Upper lobe of right lung (tissue), 1 donor: ENCODE results near the gene PRKRIP1. TPM values are rescaled to one million over a fixed set of nuclear protein-coding genes. Genes with fewer than 3 reads are reported as not detected.

Experiments used
- ATAC-seq: fragments of 200-7000 bp; cut with Tn5 transposase; one replicate; pipeline ENCODE4 v1.9.1; 2020; ENCODE audit warnings: mild to moderate bottlenecking, moderate library complexity
- DNase-seq: peaks from one replicate; pipeline ENCODE4 v3.0.0-alpha.2; 2020
- H3K27ac ChIP-seq: fragments of 200-600 bp; one replicate; pipeline ENCODE4 v1.8.0; 2022
- H3K27me3 ChIP-seq: fragments of 200-600 bp; one replicate; pipeline ENCODE4 v1.8.0; 2022; ENCODE audit warnings: mild to moderate bottlenecking
- H3K36me3 ChIP-seq: fragments of 200-600 bp; one replicate; pipeline ENCODE4 v1.8.0; 2022
- H3K4me1 ChIP-seq: fragments of 200-600 bp; one replicate; pipeline ENCODE4 v1.8.0; 2022
- H3K4me3 ChIP-seq: fragments of 200-600 bp; one replicate; pipeline ENCODE4 v1.8.0; 2022; ENCODE audit warnings: mild to moderate bottlenecking
- H3K9me3 ChIP-seq: fragments of 200-600 bp; one replicate; pipeline ENCODE4 v1.8.0; 2022
- CTCF ChIP-seq: fragments of 200-600 bp; IDR thresholded peaks from one replicate; pipeline ENCODE4 v1.8.0; 2022; ENCODE audit warnings: antibody characterized with exemption
- intact Hi-C: fragments of 100-400 bp; cut with DNase I; formaldehyde crosslinking; loops from one replicate; pipeline ENCODE4 v1.11.0; 2022
- total RNA-seq: library from RNA; stranded (reverse); fragmentation: NEBNext Ultra II Directional; extraction: Animal tissue kit (Norgen Biotek cat#: 25700); gene quantifications from one replicate; pipeline ENCODE4 v1.2.1, GENCODE V29; 2021
- donor health status: DM: no; HTN: yes; CAD: no; lungs with severe emphysema.

Gene PRKRIP1
- total RNA-seq, 1 donor from 2014 or later: 21.9 TPM

GRCh38 chr7:102410918-102411317 is 14.8 kb downstream of the PRKRIP1 start:
- ATAC-seq (no peak), DNase-seq (no peak)
- Histone ChIP-seq H3K4me1 (no peaks in the 10 kb centered on the region), H3K36me3 (peaks cover 91% of the 10 kb centered on the region), H3K27me3 (no peaks in the 10 kb centered on the region), H3K4me3 (no peak overlapping the region), H3K27ac (no peak overlapping the region), H3K9me3 (no peaks in the 10 kb centered on the region)
- TF ChIP-seq CTCF: no peak
- intact Hi-C loops: loop anchor here (10.0 kb wide), 1 partner anchor 54 kb away; the partner anchor contains the start of genes ALKBH4 and LRWD1

GRCh38 chr7:102412548-102412947 is 16.4 kb downstream of the PRKRIP1 start:
- peak; percentile 49 for TF ChIP-seq CTCF
- no peaks in the 10 kb centered on the region for H3K9me3 ChIP-seq
- H3K36me3 ChIP-seq: peaks cover 88% of the 10 kb centered on the region
- intact Hi-C loops: loop anchor here (10.0 kb wide), 1 partner anchor 52 kb away; the partner anchor contains the start of genes ALKBH4 and LRWD1
- no peaks in the 10 kb centered on the region for H3K27me3 ChIP-seq
- DNase-seq (no peak), ATAC-seq (peak; percentile 59)
- H3K27ac ChIP-seq: no peak overlapping the region
- no peak overlapping the region for H3K4me3 ChIP-seq
- H3K4me1 ChIP-seq: no peaks in the 10 kb centered on the region

GRCh38 chr7:102413091-102413490 is 16.9 kb downstream of the PRKRIP1 start:
- no peaks in the 10 kb centered on the region for H3K27me3 ChIP-seq
- ATAC-seq (no peak), DNase-seq (no peak)
- no peaks in the 10 kb centered on the region for H3K9me3 ChIP-seq
- no peaks in the 10 kb centered on the region for H3K4me1 ChIP-seq
- peaks cover 83% of the 10 kb centered on the region for H3K36me3 ChIP-seq
- intact Hi-C loops: loop anchor here (10.0 kb wide), 1 partner anchor 52 kb away; the partner anchor contains the start of genes ALKBH4 and LRWD1
- H3K4me3 ChIP-seq: no peak overlapping the region
- H3K27ac ChIP-seq: no peak overlapping the region
- TF ChIP-seq CTCF: no peak

- H3K4me1 ChIP-seq: no peaks in the 10 kb centered on the region
- no peaks in the 10 kb centered on the region for H3K9me3 ChIP-seq
- intact Hi-C loops: loop anchor here (10.0 kb wide), 1 partner anchor 51 kb away; the partner anchor contains the start of genes ALKBH4 and LRWD1
- DNase-seq (no peak), ATAC-seq (no peak)
- no peak overlapping the region for H3K27ac ChIP-seq
- no peaks in the 10 kb centered on the region for H3K27me3 ChIP-seq
- no peak for TF ChIP-seq CTCF
- H3K4me3 ChIP-seq: no peak overlapping the region
- peaks cover 78% of the 10 kb centered on the region for H3K36me3 ChIP-seq
Observed at GRCh38 chr7:102413611-102414010, 17.4 kb downstream of the PRKRIP1 start.

- Histone ChIP-seq H3K4me1 (no peaks in the 10 kb centered on the region), H3K27me3 (no peaks in the 10 kb centered on the region), H3K4me3 (no peak overlapping the region), H3K9me3 (no peaks in the 10 kb centered on the region), H3K36me3 (peaks cover 66% of the 10 kb centered on the region), H3K27ac (peak overlapping the region; percentile 76)
- intact Hi-C loops: loop anchor here (10.0 kb wide), 1 partner anchor 49 kb away; the partner anchor contains the start of genes ALKBH4 and LRWD1
- ATAC-seq (peak; percentile 73), DNase-seq (no peak)
- TF ChIP-seq CTCF: no peak
Observed at GRCh38 chr7:102415685-102416225, 19.6 kb downstream of the PRKRIP1 start.
